CD4-positive, alpha-beta memory T cell (primary cell): ENCODE data around the gene ARAF. TPM values are rescaled to one million over a fixed set of nuclear protein-coding genes. Genes with fewer than 3 reads are reported as not detected.

ENCODE experiments used
- CTCF ChIA-PET: fragments of 350-600 bp; sonication (Branson Sonifier 250); formaldehyde crosslinking; loops from one replicate; lab custom pipeline; 2021; ENCODE audit warnings: inconsistent platforms; ENCODE audit not compliant: partially characterized antibody; lab: Charles Lee
- POLR2A ChIA-PET: fragments of 350-600 bp; sonication (Branson Sonifier 250); formaldehyde crosslinking; loops from one replicate; lab custom pipeline; 2021; ENCODE audit not compliant: partially characterized antibody; lab: Charles Lee
- DNase-seq, 5 donors: peaks; one replicate each; pipeline versions ENCODE4 v3.0.0 to v3.0.0-alpha.2; 2020 to 2022; ENCODE audit warnings: mixed read lengths in 1 of 5
- H3K27ac ChIP-seq: one replicate; pipeline ENCODE4 v1.7.0; 2013; ENCODE audit warnings: low read depth, low read length
- H3K27me3 ChIP-seq: 2 replicates; pipeline ENCODE4 v1.7.0; 2013; ENCODE audit warnings: mild to moderate bottlenecking, low read length, moderate library complexity; ENCODE audit not compliant: insufficient read depth
- H3K36me3 ChIP-seq: 2 replicates; pipeline ENCODE4 v1.7.0; 2013; ENCODE audit warnings: mild to moderate bottlenecking, low read length, moderate library complexity; ENCODE audit not compliant: insufficient read depth
- H3K4me1 ChIP-seq: 2 replicates; pipeline ENCODE4 v1.7.0; 2013; ENCODE audit warnings: mild to moderate bottlenecking, low read length, moderate library complexity; ENCODE audit not compliant: insufficient read depth
- H3K4me3 ChIP-seq, 2 donors: one replicate each; pipeline ENCODE4 v1.7.0; 2013; ENCODE audit warnings: low read length in 2 of 2, mild to moderate bottlenecking in 1 of 2
- H3K9me3 ChIP-seq, 2 donors: one replicate each; pipeline ENCODE4 v1.7.0; 2013; ENCODE audit warnings: low read length in 2 of 2, control low read depth in 1 of 2; ENCODE audit not compliant: control insufficient read depth in 1 of 2
- H3K27ac Mint-ChIP-seq, 7 donors: one replicate each; pipeline ENCODE4 v1.8.0; 2020 to 2021; ENCODE audit warnings: mixed read lengths in 7 of 7, mild to moderate bottlenecking in 6 of 7, inconsistent platforms in 3 of 7, moderate library complexity in 3 of 7
- H3K27me3 Mint-ChIP-seq, 2 donors: one replicate each; pipeline ENCODE4 v1.8.0; 2020 to 2021; ENCODE audit warnings: mixed read lengths in 2 of 2
- H3K36me3 Mint-ChIP-seq, 2 donors: one replicate each; pipeline ENCODE4 v1.8.0; 2020 to 2021; ENCODE audit warnings: mixed read lengths in 2 of 2, inconsistent platforms in 1 of 2, mild to moderate bottlenecking in 1 of 2
- H3K4me1 Mint-ChIP-seq, 4 donors: one replicate each; pipeline ENCODE4 v1.8.0; 2020 to 2021; ENCODE audit warnings: mixed read lengths in 4 of 4, mild to moderate bottlenecking in 1 of 4
- H3K4me3 Mint-ChIP-seq, 8 donors: one replicate each; pipeline ENCODE4 v1.8.0; 2020 to 2021; ENCODE audit warnings: mixed read lengths in 8 of 8, mild to moderate bottlenecking in 7 of 8, moderate library complexity in 6 of 8, inconsistent platforms in 3 of 8
- H3K9me3 Mint-ChIP-seq, 8 donors: one replicate each; pipeline ENCODE4 v1.8.0; 2020 to 2021; ENCODE audit warnings: mixed read lengths in 8 of 8, mild to moderate bottlenecking in 5 of 8, inconsistent platforms in 3 of 8, moderate library complexity in 1 of 8
- intact Hi-C: fragments of 100-400 bp; cut with micrococcal nuclease; formaldehyde crosslinking; loops from one replicate; pipeline ENCODE4 v1.15.1; 2023
- polyA plus RNA-seq, 2 donors: library from polyadenylated mRNA; unstranded; fragments of 300-500 nt; fragmentation: Illumina TruSeq; gene quantifications; one replicate each; pipeline ENCODE4 v1.2.3, GENCODE V29; 2021
- total RNA-seq, 2 experiments: library from RNA; stranded (reverse); gene quantifications; one replicate each; pipeline ENCODE4 v1.2.3, GENCODE V29; 2021

Gene ARAF
- total and polyA plus RNA-seq, 4 experiments from 2014 or later = 49.7 to 111 (median 102) TPM

- Mint-ChIP-seq H3K9me3 (peaks cover 0 to 2% (median 0%) of the 10 kb centered on the region in 8 donors), H3K36me3 (peaks cover 16 to 57% of the 10 kb centered on the region in 2 donors), H3K27ac (peak overlapping the region in 3 of 7 donors; percentile 22 to 70 (median 60)), H3K4me1 (peaks cover 20 to 52% (median 34%) of the 10 kb centered on the region in 4 donors), H3K27me3 (no peaks in the 10 kb centered on the region), H3K4me3 (peak overlapping the region in 3 of 8 donors; percentile 12 to 65 (median 52))
- H3K27ac ChIP-seq = no peak overlapping the region
- intact Hi-C loops = no loop called here
- no peaks in the 10 kb centered on the region for H3K27me3 ChIP-seq
- ChIA-PET POLR2A (no interaction called here), CTCF (no interaction called here)
- DNase-seq = no peak
- peaks cover 43% of the 10 kb centered on the region for H3K4me1 ChIP-seq
- H3K36me3 ChIP-seq = peaks cover 56% of the 10 kb centered on the region
- no peak overlapping the region for H3K4me3 ChIP-seq
- H3K9me3 ChIP-seq = no peaks in the 10 kb centered on the region
These were observed 3.6 kb downstream of the ARAF start for GRCh38 chrX:47564438-47565085.

- H3K4me1 ChIP-seq = peaks cover 31% of the 10 kb centered on the region
- no peaks in the 10 kb centered on the region for H3K9me3 ChIP-seq
- no peak overlapping the region for H3K27ac ChIP-seq
- no peak overlapping the region for H3K4me3 ChIP-seq
- CTCF ChIA-PET = no interaction called here
- H3K27ac Mint-ChIP-seq = peak overlapping the region in 2 of 7 donors; percentile 46 to 77
- no peaks in the 10 kb centered on the region for H3K27me3 Mint-ChIP-seq
- peaks cover 63% of the 10 kb centered on the region for H3K36me3 ChIP-seq
- H3K4me1 Mint-ChIP-seq = peaks cover 13 to 36% (median 22%) of the 10 kb centered on the region in 4 donors
- DNase-seq = no peak
- intact Hi-C loops = no loop called here
- no peaks in the 10 kb centered on the region for H3K9me3 Mint-ChIP-seq
- H3K4me3 Mint-ChIP-seq = no peak overlapping the region
- H3K36me3 Mint-ChIP-seq = peaks cover 37 to 60% of the 10 kb centered on the region in 2 donors
- POLR2A ChIA-PET = no interaction called here
- H3K27me3 ChIP-seq = no peaks in the 10 kb centered on the region
These were observed 5.8 kb downstream of the ARAF start for GRCh38 chrX:47566841-47567240.

GRCh38 chrX:47568656-47569295, 7.8 kb downstream of the ARAF start:
- POLR2A ChIA-PET = interaction anchor here (1.2 to 1.9 kb wide), 2 partner anchors 13 to 14 kb away, joined by 3 to 8 read pairs; partner anchors contain the start of gene TIMP1
- H3K4me3 Mint-ChIP-seq = no peak overlapping the region
- H3K27ac ChIP-seq = no peak overlapping the region
- H3K27me3 Mint-ChIP-seq = no peaks in the 10 kb centered on the region
- no peaks in the 10 kb centered on the region for H3K9me3 ChIP-seq
- peak overlapping the region in 2 of 7 donors; percentile 17 to 87 for H3K27ac Mint-ChIP-seq
- peaks cover 11% of the 10 kb centered on the region for H3K4me1 ChIP-seq
- no peak overlapping the region for H3K4me3 ChIP-seq
- peak; percentile 38 to 46 (median 44) for DNase-seq
- intact Hi-C loops = no loop called here
- H3K36me3 ChIP-seq = peaks cover 53% of the 10 kb centered on the region
- CTCF ChIA-PET = interaction anchor here (1.9 kb wide), 1 partner anchor 13 kb away, joined by 5 read pairs; the partner anchor contains the start of gene TIMP1
- no peaks in the 10 kb centered on the region for H3K9me3 Mint-ChIP-seq
- peaks cover 39 to 52% of the 10 kb centered on the region in 2 donors for H3K36me3 Mint-ChIP-seq
- no peaks in the 10 kb centered on the region for H3K27me3 ChIP-seq
- H3K4me1 Mint-ChIP-seq = peaks cover 9 to 27% (median 15%) of the 10 kb centered on the region in 4 donors

GRCh38 chrX:47570794-47571193, 9.8 kb downstream of the ARAF start:
- ChIA-PET POLR2A (interaction anchor here (1.2 kb wide), 1 partner anchor 12 kb away, joined by 3 read pairs; the partner anchor contains the start of gene TIMP1), CTCF (no interaction called here)
- no peaks in the 10 kb centered on the region for H3K27me3 Mint-ChIP-seq
- H3K4me1 Mint-ChIP-seq = peaks cover 4 to 14% (median 8%) of the 10 kb centered on the region in 4 donors
- H3K36me3 Mint-ChIP-seq = peaks cover 33 to 43% of the 10 kb centered on the region in 2 donors
- no peaks in the 10 kb centered on the region for H3K27me3 ChIP-seq
- DNase-seq = no peak
- intact Hi-C loops = no loop called here
- no peaks in the 10 kb centered on the region for H3K9me3 ChIP-seq
- no peaks in the 10 kb centered on the region for H3K9me3 Mint-ChIP-seq
- peaks cover 37% of the 10 kb centered on the region for H3K36me3 ChIP-seq
- no peaks in the 10 kb centered on the region for H3K4me1 ChIP-seq
- H3K4me3 ChIP-seq = no peak overlapping the region
- H3K4me3 Mint-ChIP-seq = no peak overlapping the region
- no peak overlapping the region for H3K27ac ChIP-seq
- no peak overlapping the region for H3K27ac Mint-ChIP-seq

- no peak for DNase-seq
- no peak overlapping the region for H3K27ac ChIP-seq
- H3K9me3 Mint-ChIP-seq = no peaks in the 10 kb centered on the region
- H3K36me3 ChIP-seq = peaks cover 37% of the 10 kb centered on the region
- intact Hi-C loops = no loop called here
- no peaks in the 10 kb centered on the region for H3K9me3 ChIP-seq
- H3K4me1 Mint-ChIP-seq = peaks cover 4 to 15% (median 10%) of the 10 kb centered on the region in 4 donors
- H3K4me3 ChIP-seq = no peak overlapping the region
- ChIA-PET POLR2A (no interaction called here), CTCF (no interaction called here)
- H3K4me1 ChIP-seq = no peaks in the 10 kb centered on the region
- no peak overlapping the region for H3K27ac Mint-ChIP-seq
- no peak overlapping the region for H3K4me3 Mint-ChIP-seq
- no peaks in the 10 kb centered on the region for H3K27me3 Mint-ChIP-seq
- no peaks in the 10 kb centered on the region for H3K27me3 ChIP-seq
- peaks cover 33 to 41% of the 10 kb centered on the region in 2 donors for H3K36me3 Mint-ChIP-seq
These were observed 10.2 kb downstream of the ARAF start for GRCh38 chrX:47571215-47571614.

GRCh38 chrX:47571896-47572295, 10.9 kb downstream of the ARAF start:
- Mint-ChIP-seq H3K27ac (peak overlapping the region in 1 of 7 donors; percentile 48), H3K4me3 (peak overlapping the region in 1 of 8 donors; percentile 48), H3K36me3 (peaks cover 33 to 36% of the 10 kb centered on the region in 2 donors), H3K9me3 (no peaks in the 10 kb centered on the region), H3K27me3 (no peaks in the 10 kb centered on the region), H3K4me1 (peaks cover 4 to 22% (median 11%) of the 10 kb centered on the region in 4 donors)
- CTCF ChIA-PET = no interaction called here
- Histone ChIP-seq H3K4me1 (no peaks in the 10 kb centered on the region), H3K36me3 (peaks cover 33% of the 10 kb centered on the region), H3K9me3 (no peaks in the 10 kb centered on the region), H3K27me3 (no peaks in the 10 kb centered on the region), H3K27ac (no peak overlapping the region), H3K4me3 (no peak overlapping the region)
- POLR2A ChIA-PET = no interaction called here
- DNase-seq = no peak
- intact Hi-C loops = no loop called here

- Histone ChIP-seq H3K4me3 (no peak overlapping the region), H3K36me3 (peaks cover 25% of the 10 kb centered on the region), H3K27ac (no peak overlapping the region), H3K9me3 (no peaks in the 10 kb centered on the region), H3K27me3 (no peaks in the 10 kb centered on the region), H3K4me1 (no peaks in the 10 kb centered on the region)
- H3K4me1 Mint-ChIP-seq = peaks cover 4 to 24% (median 11%) of the 10 kb centered on the region in 4 donors
- POLR2A ChIA-PET = interaction anchor here (1.7 kb wide), 1 partner anchor 9 kb away, joined by 5 read pairs; the partner anchor contains the start of gene TIMP1
- intact Hi-C loops = no loop called here
- no peaks in the 10 kb centered on the region for H3K27me3 Mint-ChIP-seq
- CTCF ChIA-PET = no interaction called here
- peak overlapping the region in 2 of 8 donors; percentile 4 to 49 for H3K4me3 Mint-ChIP-seq
- H3K9me3 Mint-ChIP-seq = no peaks in the 10 kb centered on the region
- H3K27ac Mint-ChIP-seq = peak overlapping the region in 2 of 7 donors; percentile 44 to 55
- peaks cover 28 to 29% of the 10 kb centered on the region in 2 donors for H3K36me3 Mint-ChIP-seq
- no peak for DNase-seq
These were observed 11.9 kb downstream of the ARAF start for GRCh38 chrX:47572773-47573340.
